Cardiac fibroblast (primary cell): ENCODE measurements around the gene FAM78A.
"Not testable (repeated sequence)": the region's sequence is repeated elsewhere in the genome, so short reads cannot be mapped to it uniquely, and the experiment has no call there.

ENCODE experiments used
- DNase-seq, 2 donors: peaks; one replicate each; pipeline versions ENCODE4 v3.0.0 to v3.0.0-alpha.2; 2010; ENCODE audit warnings: low read depth in 2 of 2
- H3K4me3 ChIP-seq, 2 donors: replicated peaks in 1 of 2; 1 replicate in 1 of 2; 2 replicates in 1 of 2; pipeline ENCODE4 v1.5.1; 2011; ENCODE audit warnings: low read depth in 2 of 2, low read length in 2 of 2, mild to moderate bottlenecking in 2 of 2, moderate library complexity in 1 of 2
- TF ChIP-seq, protein P1 (sequence below): IDR thresholded peaks from one replicate; pipeline ENCODE4 v1.5.1; 2011; ENCODE audit warnings: low read depth, mild to moderate bottlenecking, low read length, inconsistent platforms

FAM78A gene

DNA sequence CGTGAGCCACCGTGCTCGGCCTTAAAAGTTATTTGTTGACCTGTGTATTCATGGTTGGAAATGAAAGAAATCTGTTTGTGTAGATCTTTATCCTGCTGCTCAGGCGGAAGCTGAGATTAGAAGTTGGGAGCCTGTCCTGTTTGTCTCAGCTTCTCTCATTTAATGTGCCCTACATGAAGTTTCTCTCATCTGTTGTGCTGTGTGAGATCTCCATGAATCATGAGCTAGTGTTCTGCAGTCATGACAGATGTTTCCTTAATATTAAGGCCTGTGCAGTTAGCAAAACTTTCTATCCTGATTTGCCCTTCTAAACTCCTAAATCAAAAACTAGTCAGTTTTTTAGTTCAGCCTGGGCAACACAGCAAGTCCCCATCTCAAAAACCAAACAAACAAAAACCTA lies 59.5 kb downstream of the FAM78A start:
- no peak overlapping the region for H3K4me3 ChIP-seq
- no peak for DNase-seq
- TF ChIP-seq, protein P1, sequence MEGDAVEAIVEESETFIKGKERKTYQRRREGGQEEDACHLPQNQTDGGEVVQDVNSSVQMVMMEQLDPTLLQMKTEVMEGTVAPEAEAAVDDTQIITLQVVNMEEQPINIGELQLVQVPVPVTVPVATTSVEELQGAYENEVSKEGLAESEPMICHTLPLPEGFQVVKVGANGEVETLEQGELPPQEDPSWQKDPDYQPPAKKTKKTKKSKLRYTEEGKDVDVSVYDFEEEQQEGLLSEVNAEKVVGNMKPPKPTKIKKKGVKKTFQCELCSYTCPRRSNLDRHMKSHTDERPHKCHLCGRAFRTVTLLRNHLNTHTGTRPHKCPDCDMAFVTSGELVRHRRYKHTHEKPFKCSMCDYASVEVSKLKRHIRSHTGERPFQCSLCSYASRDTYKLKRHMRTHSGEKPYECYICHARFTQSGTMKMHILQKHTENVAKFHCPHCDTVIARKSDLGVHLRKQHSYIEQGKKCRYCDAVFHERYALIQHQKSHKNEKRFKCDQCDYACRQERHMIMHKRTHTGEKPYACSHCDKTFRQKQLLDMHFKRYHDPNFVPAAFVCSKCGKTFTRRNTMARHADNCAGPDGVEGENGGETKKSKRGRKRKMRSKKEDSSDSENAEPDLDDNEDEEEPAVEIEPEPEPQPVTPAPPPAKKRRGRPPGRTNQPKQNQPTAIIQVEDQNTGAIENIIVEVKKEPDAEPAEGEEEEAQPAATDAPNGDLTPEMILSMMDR, result no peak

DNA sequence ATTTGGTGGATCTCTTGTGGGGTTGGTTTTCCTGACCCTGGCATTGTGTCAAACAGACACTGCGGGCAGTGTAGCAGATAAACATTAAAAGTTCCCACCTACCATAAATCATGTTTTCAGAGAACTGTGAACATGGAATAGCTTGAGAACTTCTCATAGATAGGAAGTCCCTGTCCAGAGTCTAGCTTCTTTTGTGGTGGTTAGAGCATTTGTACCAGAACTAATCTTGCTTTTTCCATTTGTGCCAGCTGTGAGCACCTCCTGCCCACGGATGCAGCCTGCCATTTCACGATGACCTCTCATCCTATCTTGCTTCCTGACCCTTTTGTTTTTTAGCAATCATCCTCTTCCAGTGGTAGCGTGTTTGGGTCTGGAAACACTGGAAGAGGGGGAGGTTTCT lies 61.4 kb downstream of the FAM78A start:
- no peak overlapping the region for H3K4me3 ChIP-seq
- TF ChIP-seq, protein P1, result no peak
- DNase-seq, result no peak

DNA sequence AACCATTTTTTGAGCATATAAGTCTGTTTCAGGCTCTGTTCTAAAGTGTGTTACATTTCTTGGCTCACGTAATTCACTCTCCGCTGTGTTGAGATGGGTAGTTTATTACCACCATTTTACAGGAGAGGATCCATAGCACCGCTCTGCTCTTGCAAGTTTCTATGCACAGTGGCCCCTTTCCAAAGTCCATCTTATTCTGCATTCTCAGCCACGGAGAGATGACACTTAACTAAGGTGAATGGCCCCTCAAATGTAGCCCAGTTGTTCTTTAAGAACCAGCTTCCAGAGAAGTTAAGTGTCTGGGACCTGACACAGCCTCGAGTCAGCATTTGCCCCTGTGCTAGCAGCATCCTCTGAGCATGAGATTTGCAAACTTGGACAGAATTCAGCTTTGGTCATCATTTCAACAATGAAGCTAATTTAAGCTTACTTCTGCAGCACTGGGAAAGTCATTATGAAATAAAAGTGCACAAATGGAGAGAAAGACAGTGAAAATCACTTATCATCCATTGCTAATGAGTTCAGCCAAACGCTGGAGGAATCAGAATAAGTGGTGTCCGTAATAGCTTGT lies 61.9 kb downstream of the FAM78A start:
- peak; percentile 6 to 38 for DNase-seq
- H3K4me3 ChIP-seq, result no peak overlapping the region
- TF ChIP-seq, protein P1, result no peak

DNA sequence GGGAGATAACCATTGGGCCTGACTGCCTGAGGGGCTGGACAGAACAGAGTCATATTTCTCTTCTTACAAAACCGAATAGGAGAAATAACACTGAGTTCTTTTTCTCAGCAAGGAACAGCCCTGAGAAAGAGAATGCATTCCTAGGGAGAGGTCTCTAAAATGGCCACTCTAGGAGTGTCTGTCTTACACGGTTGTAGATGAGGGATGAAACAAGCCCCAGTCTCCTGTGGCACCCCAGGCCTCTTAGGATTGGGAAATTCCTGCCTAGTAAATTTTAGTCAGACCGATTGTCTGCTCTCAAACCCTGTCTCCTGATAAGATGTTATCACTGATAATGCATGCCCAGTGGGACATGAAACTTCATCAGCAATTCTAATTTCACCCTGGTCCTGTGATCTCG lies 64.4 kb downstream of the FAM78A start:
- DNase-seq, H3K4me3 ChIP-seq: not testable (repeated sequence)
